HepG2 (cell line): Measurements from ENCODE around the gene NOB1. TPM values are rescaled to one million over a fixed set of nuclear protein-coding genes. Genes with fewer than 3 reads are reported as not detected.
A peak's percentile ranks its signal among the peaks of the same experiment; 100 is the strongest.

ENCODE experiments used
- CBX5 ChIP-seq: sonication (generic); formaldehyde crosslinking; IDR thresholded peaks from 2 replicates; pipeline ENCODE4 v1.4.0; 2020; ENCODE audit warnings: missing genetic modification reagents, borderline replicate concordance
- E2F5 ChIP-seq: sonication (generic); formaldehyde crosslinking; conservative IDR thresholded peaks from 2 replicates; pipeline ENCODE4 v1.4.0; 2020; ENCODE audit warnings: missing genetic modification reagents
- FOSL2 ChIP-seq: sonication (generic); formaldehyde crosslinking; IDR thresholded peaks from 2 replicates; pipeline ENCODE4 v1.4.0; 2020; ENCODE audit warnings: missing genetic modification reagents
- FOXJ3 ChIP-seq: sonication (generic); formaldehyde crosslinking; IDR thresholded peaks from 2 replicates; pipeline ENCODE4 v1.4.0; 2020; ENCODE audit warnings: missing genetic modification reagents, mild to moderate bottlenecking, borderline replicate concordance
- GABPA ChIP-seq, 2 experiments: IDR thresholded peaks; 2 replicates each; pipeline ENCODE4 v1.6.1; 2011 to 2016; ENCODE audit warnings: low read depth in 2 of 2, low read length in 1 of 2, missing biosample characterization in 1 of 2, missing genetic modification characterization in 1 of 2
- IKZF5 ChIP-seq: IDR thresholded peaks from 2 replicates; pipeline ENCODE4 v1.6.1; 2018; ENCODE audit warnings: missing genetic modification reagents, mild to moderate bottlenecking, missing compliant biosample characterization
- SRSF4 ChIP-seq: fragments of 200-400 bp; formaldehyde crosslinking; IDR thresholded peaks from one replicate; pipeline ENCODE4 v1.6.1; 2018; ENCODE audit warnings: mild to moderate bottlenecking, low read depth, low read length, moderate library complexity; ENCODE audit not compliant: poor library complexity, severe bottlenecking
- TBX2 ChIP-seq: sonication (generic); formaldehyde crosslinking; IDR thresholded peaks from 2 replicates; pipeline ENCODE4 v1.5.0; 2020; ENCODE audit warnings: missing genetic modification reagents, mild to moderate bottlenecking, borderline replicate concordance
- ZBTB49 ChIP-seq: sonication (generic); formaldehyde crosslinking; IDR thresholded peaks from 2 replicates; pipeline ENCODE4 v1.4.0; 2020; ENCODE audit warnings: missing genetic modification reagents, borderline replicate concordance
- ZC3H13 ChIP-seq: sonication (generic); formaldehyde crosslinking; IDR thresholded peaks from 2 replicates; pipeline ENCODE4 v1.8.1; 2023; ENCODE audit warnings: mild to moderate bottlenecking, missing genetic modification reagents, moderate library complexity
- ZFYVE20 ChIP-seq: sonication (generic); formaldehyde crosslinking; IDR thresholded peaks from 2 replicates; pipeline ENCODE4 v1.8.0; 2023; ENCODE audit warnings: low read depth, mild to moderate bottlenecking, moderate library complexity, missing genetic modification reagents, borderline replicate concordance
- ZKSCAN1 ChIP-seq: fragments of 150-350 bp; IDR thresholded peaks from 2 replicates; pipeline ENCODE4 v1.6.1; 2014; ENCODE audit warnings: low read length
- ZNF253 ChIP-seq: sonication (generic); formaldehyde crosslinking; IDR thresholded peaks from 2 replicates; pipeline ENCODE4 v1.8.0; 2022; ENCODE audit warnings: mild to moderate bottlenecking, missing genetic modification reagents, borderline replicate concordance
- ZNF326 ChIP-seq: sonication (generic); formaldehyde crosslinking; IDR thresholded peaks from 2 replicates; pipeline ENCODE4 v1.4.0; 2020; ENCODE audit warnings: missing genetic modification reagents, borderline replicate concordance
- ZNF33A ChIP-seq: sonication (generic); formaldehyde crosslinking; IDR thresholded peaks from 2 replicates; pipeline ENCODE4 v1.5.1; 2020; ENCODE audit warnings: missing genetic modification reagents, mild to moderate bottlenecking, moderate library complexity, borderline replicate concordance
- ZNF549 ChIP-seq: sonication (generic); formaldehyde crosslinking; IDR thresholded peaks from 2 replicates; pipeline ENCODE4 v1.5.0; 2020; ENCODE audit warnings: missing genetic modification reagents
- ZSCAN20 ChIP-seq: sonication (generic); formaldehyde crosslinking; IDR thresholded peaks from 2 replicates; pipeline ENCODE4 v1.4.0; 2020; ENCODE audit warnings: missing genetic modification reagents, mild to moderate bottlenecking, borderline replicate concordance
- ZSCAN25 ChIP-seq: sonication (generic); formaldehyde crosslinking; IDR thresholded peaks from 2 replicates; pipeline ENCODE4 v1.8.0; 2022; ENCODE audit warnings: mild to moderate bottlenecking, missing genetic modification reagents
- ZSCAN30 ChIP-seq: sonication (generic); formaldehyde crosslinking; IDR thresholded peaks from 2 replicates; pipeline ENCODE4 v1.5.0; 2020; ENCODE audit warnings: mild to moderate bottlenecking, missing genetic modification reagents
- polyA plus RNA-seq, 8 experiments: library from polyadenylated mRNA; depleted of rRNA in 3 of 8; stranded (reverse) in 7 of 8; unstranded in 1 of 8; fragments of >200 nt; fragmentation: Illumina TruSeq in 4 of 8; extraction: Trizol in 4 of 8; gene quantifications; 2 replicates each; pipeline versions ENCODE4 v1.2.1 to v1.2.3, GENCODE V29; 2011 to 2016; ENCODE audit warnings: low read depth in 4 of 8, missing spikeins in 1 of 8, mixed read lengths in 1 of 8; ENCODE audit not compliant: insufficient read depth in 1 of 8
- total RNA-seq, 5 experiments: library from RNA; depleted of rRNA; stranded (reverse); fragments of >200 nt; fragmentation: Illumina TruSeq; extraction: Trizol; gene quantifications; 2 replicates each; pipeline ENCODE4 v1.2.3, GENCODE V29; 2016; ENCODE audit warnings: low read depth in 1 of 5
- TF ChIP-seq, protein P1 (sequence below): sonication (generic); formaldehyde crosslinking; IDR thresholded peaks from 2 replicates; pipeline ENCODE4 v1.8.1; 2023; ENCODE audit warnings: missing genetic modification reagents, mild to moderate bottlenecking, borderline replicate concordance
- TF ChIP-seq, protein P2 (sequence below): sonication (generic); formaldehyde crosslinking; conservative IDR thresholded peaks from 2 replicates; pipeline ENCODE4 v1.4.0; 2020; ENCODE audit warnings: missing genetic modification reagents

NOB1 gene
- total and polyA plus RNA-seq, 2 of the 13 experiments (the other 11 are each of a cell fraction or from before 2014, with no cell fraction given), result 47.1 to 162 TPM

DNA sequence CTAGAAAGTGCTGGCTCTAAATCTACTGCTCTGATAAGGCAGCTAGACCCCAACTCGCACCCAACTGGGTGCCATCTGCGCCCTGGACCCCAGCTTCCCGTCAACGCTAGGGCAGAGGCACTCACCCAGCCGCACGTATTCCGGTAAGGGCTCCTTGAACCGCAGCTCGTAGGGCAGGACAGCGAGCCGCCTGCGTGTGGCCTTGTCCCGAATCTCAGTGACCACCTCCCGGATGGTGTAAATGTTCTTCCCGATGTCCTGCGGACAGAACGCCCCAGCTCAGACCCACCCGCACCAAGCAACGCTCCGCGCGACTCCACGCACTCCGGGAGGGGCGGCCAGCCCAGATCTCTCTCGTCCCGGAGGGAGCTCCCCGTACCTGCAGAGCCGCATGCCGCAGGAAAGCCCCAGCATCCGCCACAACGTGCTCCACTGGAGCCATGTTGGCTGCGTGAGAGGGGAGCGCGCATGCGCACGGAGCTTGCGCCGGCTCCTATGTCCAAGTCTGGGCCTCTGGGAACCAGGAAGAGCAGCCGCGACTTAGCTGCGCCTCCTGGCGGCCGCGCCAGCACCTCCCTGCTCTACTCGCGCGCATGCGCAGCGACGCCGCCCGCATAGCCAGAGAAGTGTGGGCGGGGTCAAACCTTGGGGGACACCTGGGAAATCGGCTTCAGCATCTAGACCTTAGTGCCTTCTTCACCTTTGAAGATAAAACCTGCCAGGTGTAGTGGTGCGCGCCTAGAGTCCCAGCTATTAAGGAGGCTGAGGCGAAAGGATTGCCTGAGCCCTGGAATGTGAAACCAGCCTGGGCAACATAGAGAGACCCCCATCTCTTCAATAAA is at the start of gene NOB1 (continued):
- peak; percentile 16; the same call in 1 of the 2 replicates for TF ChIP-seq ZBTB49 (CRISPR knock-in tag)
- TF ChIP-seq ZC3H13 (CRISPR knock-in tag), result no peak
- 0 out of 2 replicates have a peak, but pooled peaks have one; percentile 20 for TF ChIP-seq ZSCAN20 (CRISPR knock-in tag)
- TF ChIP-seq FOXJ3 (CRISPR knock-in tag), result peak; percentile 67
- no peak for TF ChIP-seq GABPA (IDR thresholded peaks at IDR 0.05; ENCODE audit: low read depth, low read length)
- TF ChIP-seq GABPA (CRISPR knock-in tag; IDR thresholded peaks at IDR 0.05; ENCODE audit: low read depth), result 0 out of 2 replicates have a peak, but pooled peaks have one; percentile 42
- no peak; the same call in 1 of the 2 replicates for TF ChIP-seq ZNF326
- peak; percentile 95; the same call in 1 of the 2 replicates for TF ChIP-seq ZNF253
- no peak; the same call in 1 of the 2 replicates for TF ChIP-seq ZFYVE20 (CRISPR knock-in tag)
- peak; percentile 92 for TF ChIP-seq IKZF5 (CRISPR knock-in tag)
- 0 out of 2 replicates have a peak, but pooled peaks have one; percentile 21 for TF ChIP-seq E2F5 (CRISPR knock-in tag)
- TF ChIP-seq, protein P1, sequence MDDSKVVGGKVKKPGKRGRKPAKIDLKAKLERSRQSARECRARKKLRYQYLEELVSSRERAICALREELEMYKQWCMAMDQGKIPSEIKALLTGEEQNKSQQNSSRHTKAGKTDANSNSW (CRISPR knock-in tag), result peak; percentile 86; the same call in 1 of the 2 replicates
- TF ChIP-seq ZNF549 (CRISPR knock-in tag), result no peak
- no peak for TF ChIP-seq SRSF4
- TF ChIP-seq FOSL2 (CRISPR knock-in tag), result peak; percentile 37
- peak; percentile 92 for TF ChIP-seq ZSCAN25 (CRISPR knock-in tag)
- TF ChIP-seq ZNF33A, result no peak
- TF ChIP-seq CBX5 (CRISPR knock-in tag), result no peak; the same call in 1 of the 2 replicates
- TF ChIP-seq ZSCAN30 (CRISPR knock-in tag), result peak; percentile 52; the same call in 1 of the 2 replicates
- peak; percentile 46; the same call in 1 of the 2 replicates for TF ChIP-seq ZKSCAN1
- TF ChIP-seq, protein P2, sequence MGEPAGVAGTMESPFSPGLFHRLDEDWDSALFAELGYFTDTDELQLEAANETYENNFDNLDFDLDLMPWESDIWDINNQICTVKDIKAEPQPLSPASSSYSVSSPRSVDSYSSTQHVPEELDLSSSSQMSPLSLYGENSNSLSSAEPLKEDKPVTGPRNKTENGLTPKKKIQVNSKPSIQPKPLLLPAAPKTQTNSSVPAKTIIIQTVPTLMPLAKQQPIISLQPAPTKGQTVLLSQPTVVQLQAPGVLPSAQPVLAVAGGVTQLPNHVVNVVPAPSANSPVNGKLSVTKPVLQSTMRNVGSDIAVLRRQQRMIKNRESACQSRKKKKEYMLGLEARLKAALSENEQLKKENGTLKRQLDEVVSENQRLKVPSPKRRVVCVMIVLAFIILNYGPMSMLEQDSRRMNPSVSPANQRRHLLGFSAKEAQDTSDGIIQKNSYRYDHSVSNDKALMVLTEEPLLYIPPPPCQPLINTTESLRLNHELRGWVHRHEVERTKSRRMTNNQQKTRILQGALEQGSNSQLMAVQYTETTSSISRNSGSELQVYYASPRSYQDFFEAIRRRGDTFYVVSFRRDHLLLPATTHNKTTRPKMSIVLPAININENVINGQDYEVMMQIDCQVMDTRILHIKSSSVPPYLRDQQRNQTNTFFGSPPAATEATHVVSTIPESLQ, result 0 out of 2 replicates have a peak, but pooled peaks have one; percentile 28
- peak; percentile 96 for TF ChIP-seq TBX2 (CRISPR knock-in tag)
